Breast epithelium (tissue), 4 donors: Measurements from ENCODE around the gene PRR29. TPM values are rescaled to one million over a fixed set of nuclear protein-coding genes. Genes with fewer than 3 reads are reported as not detected.

Source experiments
- DNase-seq, 2 donors: peaks; one replicate each; pipeline ENCODE4 v3.0.0-alpha.2; 2019; ENCODE audit warnings: low spot score in 2 of 2
- H3K27ac ChIP-seq, 2 donors: fragments of 200-600 bp; sonication (generic) in 1 of 2; one replicate each; pipeline ENCODE4 v1.5.1; 2016 to 2019; ENCODE audit warnings: mild to moderate bottlenecking in 1 of 2
- H3K27me3 ChIP-seq, 2 donors: fragments of 200-600 bp; sonication (generic) in 1 of 2; one replicate each; pipeline versions ENCODE4 v1.5.1 to v1.6.0; 2017 to 2019; ENCODE audit warnings: control low read depth in 1 of 2, mild to moderate bottlenecking in 1 of 2
- H3K36me3 ChIP-seq: fragments of 200-600 bp; one replicate; pipeline ENCODE4 v1.5.1; 2019
- H3K4me1 ChIP-seq, 2 donors: fragments of 200-600 bp; sonication (generic); one replicate each; pipeline ENCODE4 v1.5.1; 2016 to 2019; ENCODE audit warnings: control low read depth in 1 of 2
- H3K4me3 ChIP-seq, 3 donors: fragments of 200-600 bp; sonication (generic); 1 replicate in 2 of 3; 2 replicates in 1 of 3; pipeline ENCODE4 v1.5.1; 2016 to 2019; ENCODE audit warnings: mild to moderate bottlenecking in 3 of 3, moderate library complexity in 2 of 3
- H3K9me3 ChIP-seq, 2 donors: fragments of 200-600 bp; sonication (generic) in 1 of 2; one replicate each; pipeline ENCODE4 v1.5.1; 2016 to 2019; ENCODE audit warnings: control low read depth in 1 of 2
- POLR2A ChIP-seq: fragments of 450-650 bp; IDR thresholded peaks from one replicate; pipeline ENCODE4 v1.6.1; 2016; ENCODE audit warnings: antibody characterized with exemption, mild to moderate bottlenecking, moderate library complexity
- POLR2AphosphoS5 ChIP-seq, 3 donors: sonication (generic); formaldehyde crosslinking; IDR thresholded peaks; one replicate each; pipeline ENCODE4 v1.6.1; 2017; ENCODE audit warnings: antibody characterized with exemption in 3 of 3
- intact Hi-C: fragments of 100-400 bp; cut with DNase I; formaldehyde crosslinking; loops from one replicate; pipeline ENCODE4 v1.15.1; 2023; ENCODE audit warnings: low total_unique reads
- total RNA-seq, 3 donors: library from RNA; depleted of rRNA; stranded (reverse); fragments of >200 nt; gene quantifications; one replicate each; pipeline ENCODE4 v1.1.0, GENCODE V29; 2016
- TF ChIP-seq, protein P1 (sequence below), 3 donors: fragments of 450-650 bp; IDR thresholded peaks; one replicate each; pipeline ENCODE4 v1.5.1; 2016 to 2017; ENCODE audit warnings: antibody characterized with exemption in 3 of 3, mild to moderate bottlenecking in 3 of 3, moderate library complexity in 3 of 3

The PRR29 gene
- total RNA-seq, 3 donors from 2014 or later = 0.15 to 1.3 (median 0.16) TPM

DNA sequence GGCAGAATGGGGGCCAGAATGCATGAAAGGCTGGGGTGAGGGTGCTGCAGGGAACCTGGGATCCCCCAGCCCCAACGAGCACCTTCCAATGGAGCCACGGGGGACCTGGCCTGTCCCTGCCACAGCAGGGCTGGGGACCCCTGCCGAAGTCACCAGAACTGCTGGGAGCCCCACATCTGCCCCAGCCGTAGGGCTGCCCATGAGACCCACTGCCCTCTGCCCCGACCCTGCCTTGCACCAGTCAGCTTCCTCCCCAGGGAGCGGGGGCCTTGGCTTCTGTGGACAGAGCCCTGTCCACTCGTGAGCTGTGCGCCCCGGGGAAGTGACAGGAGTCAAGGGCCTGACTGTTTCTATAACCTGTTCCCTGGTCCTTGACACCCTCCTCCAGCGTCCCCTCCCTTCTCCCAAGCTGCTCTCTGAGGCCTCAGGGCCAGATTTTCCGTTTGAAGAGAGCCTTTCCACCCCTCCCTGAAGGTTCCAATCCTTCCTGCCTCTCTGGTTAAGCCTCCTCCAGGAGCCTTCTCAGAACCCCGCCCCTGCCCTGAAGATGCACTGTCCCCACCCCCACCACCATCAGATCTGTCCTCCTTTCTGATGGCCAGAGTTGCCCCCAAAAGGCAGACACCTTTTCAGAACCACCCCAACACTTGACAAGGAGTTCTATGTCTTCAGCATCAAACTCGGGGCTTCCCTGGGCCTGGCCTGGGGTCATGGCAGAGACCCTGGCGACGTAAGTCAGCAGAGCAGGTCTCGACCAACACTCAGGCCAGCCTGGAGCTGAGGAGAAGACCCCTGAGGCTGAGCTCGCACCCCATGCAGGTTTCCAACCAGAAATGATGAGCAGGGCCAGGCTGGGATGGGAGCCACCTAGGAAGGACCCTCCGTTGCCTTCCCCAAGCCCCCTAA, 10.7 kb upstream of the PRR29 start:
- peaks cover 3 to 9% of the 10 kb centered on the region in 2 donors for H3K4me1 ChIP-seq
- no peaks in the 10 kb centered on the region for H3K36me3 ChIP-seq
- H3K4me3 ChIP-seq = no peak overlapping the region
- no peak for TF ChIP-seq POLR2AphosphoS5 (IDR thresholded peaks at IDR 0.05)
- TF ChIP-seq, protein P1, sequence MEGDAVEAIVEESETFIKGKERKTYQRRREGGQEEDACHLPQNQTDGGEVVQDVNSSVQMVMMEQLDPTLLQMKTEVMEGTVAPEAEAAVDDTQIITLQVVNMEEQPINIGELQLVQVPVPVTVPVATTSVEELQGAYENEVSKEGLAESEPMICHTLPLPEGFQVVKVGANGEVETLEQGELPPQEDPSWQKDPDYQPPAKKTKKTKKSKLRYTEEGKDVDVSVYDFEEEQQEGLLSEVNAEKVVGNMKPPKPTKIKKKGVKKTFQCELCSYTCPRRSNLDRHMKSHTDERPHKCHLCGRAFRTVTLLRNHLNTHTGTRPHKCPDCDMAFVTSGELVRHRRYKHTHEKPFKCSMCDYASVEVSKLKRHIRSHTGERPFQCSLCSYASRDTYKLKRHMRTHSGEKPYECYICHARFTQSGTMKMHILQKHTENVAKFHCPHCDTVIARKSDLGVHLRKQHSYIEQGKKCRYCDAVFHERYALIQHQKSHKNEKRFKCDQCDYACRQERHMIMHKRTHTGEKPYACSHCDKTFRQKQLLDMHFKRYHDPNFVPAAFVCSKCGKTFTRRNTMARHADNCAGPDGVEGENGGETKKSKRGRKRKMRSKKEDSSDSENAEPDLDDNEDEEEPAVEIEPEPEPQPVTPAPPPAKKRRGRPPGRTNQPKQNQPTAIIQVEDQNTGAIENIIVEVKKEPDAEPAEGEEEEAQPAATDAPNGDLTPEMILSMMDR (IDR thresholded peaks at IDR 0.05) = no peak
- no peak for TF ChIP-seq POLR2A
- no peaks in the 10 kb centered on the region for H3K9me3 ChIP-seq
- intact Hi-C loops = no loop called here
- no peak for DNase-seq
- peak overlapping the region in 1 of 2 donors; percentile 39 for H3K27ac ChIP-seq
- peaks cover 0 to 7% of the 10 kb centered on the region in 2 donors for H3K27me3 ChIP-seq

DNA sequence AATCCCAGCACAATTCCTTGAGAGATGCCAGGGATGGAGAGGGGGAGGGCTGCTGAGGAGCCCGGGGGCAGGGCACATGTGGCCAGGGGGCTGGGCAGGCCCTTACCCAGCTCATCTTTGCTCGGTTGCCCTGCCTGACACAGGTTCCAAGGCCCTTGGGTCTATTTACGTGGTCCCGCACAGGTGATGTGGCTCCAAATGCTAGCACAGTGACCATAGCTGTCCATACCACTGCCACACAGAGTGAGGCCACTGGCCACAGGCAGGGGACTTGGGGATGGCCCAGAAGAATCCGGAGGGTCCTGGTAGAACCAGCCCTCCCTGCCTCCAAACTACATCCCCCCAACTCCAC, 10.0 kb upstream of the PRR29 start:
- H3K4me1 ChIP-seq = peaks cover 3 to 9% of the 10 kb centered on the region in 2 donors
- intact Hi-C loops = no loop called here
- H3K36me3 ChIP-seq = no peaks in the 10 kb centered on the region
- no peak overlapping the region for H3K4me3 ChIP-seq
- H3K27ac ChIP-seq = peak overlapping the region in 1 of 2 donors; percentile 39
- DNase-seq = no peak
- peaks cover 0 to 7% of the 10 kb centered on the region in 2 donors for H3K27me3 ChIP-seq
- H3K9me3 ChIP-seq = no peaks in the 10 kb centered on the region
- TF ChIP-seq, protein P1 (IDR thresholded peaks at IDR 0.05) = no peak
- TF ChIP-seq POLR2AphosphoS5 (IDR thresholded peaks at IDR 0.05) (no peak), POLR2A (no peak)

DNA sequence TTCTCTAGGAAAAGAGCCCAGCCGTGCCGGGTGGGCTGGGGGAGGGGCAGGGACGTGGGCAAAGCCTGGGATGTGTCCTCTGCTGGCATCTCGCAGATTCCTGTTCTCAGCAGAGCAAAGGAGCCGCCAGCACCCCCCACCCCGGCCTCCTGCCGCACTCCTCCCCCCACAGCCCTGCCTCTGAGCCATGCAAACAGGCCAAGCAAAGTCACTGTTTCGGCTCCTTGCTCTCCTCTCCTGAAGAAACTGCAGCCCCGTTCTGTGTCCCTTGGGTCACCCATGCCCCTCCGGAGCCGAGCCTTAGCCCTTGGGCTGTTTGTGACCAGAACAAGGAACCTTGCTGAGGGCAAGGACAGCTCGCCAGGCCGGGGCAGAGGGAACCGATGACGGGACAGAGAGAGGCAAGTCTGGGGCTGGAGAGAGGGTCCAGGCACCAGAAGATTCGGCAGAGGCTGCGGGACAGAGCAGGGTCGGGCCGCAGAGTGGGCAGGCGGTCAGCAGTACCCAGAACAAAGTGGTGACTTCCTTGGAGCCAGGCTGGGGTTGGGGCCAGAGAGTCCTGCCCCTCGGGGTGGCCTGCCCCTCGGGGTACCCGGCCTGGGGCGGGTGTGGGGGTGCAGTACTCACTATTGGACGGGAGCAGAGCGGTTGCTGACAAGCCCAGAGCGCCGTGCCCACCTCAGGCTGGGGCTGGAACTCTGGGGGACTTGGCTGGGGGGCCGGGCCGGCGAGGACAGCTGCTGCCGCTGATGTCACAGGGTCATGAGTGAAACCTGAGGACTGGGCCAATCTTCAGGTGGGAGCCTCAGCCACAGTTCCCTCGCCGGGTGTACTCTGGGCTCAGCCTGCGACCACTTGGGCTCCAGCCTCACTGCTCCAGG, 9.2 kb upstream of the PRR29 start:
- peak overlapping the region in 1 of 3 donors; percentile 25 for H3K4me3 ChIP-seq
- TF ChIP-seq POLR2A (no peak), POLR2AphosphoS5 (IDR thresholded peaks at IDR 0.05) (no peak)
- TF ChIP-seq, protein P1 (IDR thresholded peaks at IDR 0.05) = no peak
- H3K9me3 ChIP-seq = no peaks in the 10 kb centered on the region
- H3K27ac ChIP-seq = peak overlapping the region in 1 of 2 donors; percentile 25
- H3K4me1 ChIP-seq = peaks cover 3 to 9% of the 10 kb centered on the region in 2 donors
- H3K27me3 ChIP-seq = peaks cover 0 to 7% of the 10 kb centered on the region in 2 donors
- H3K36me3 ChIP-seq = no peaks in the 10 kb centered on the region
- DNase-seq = no peak
- intact Hi-C loops = no loop called here

DNA sequence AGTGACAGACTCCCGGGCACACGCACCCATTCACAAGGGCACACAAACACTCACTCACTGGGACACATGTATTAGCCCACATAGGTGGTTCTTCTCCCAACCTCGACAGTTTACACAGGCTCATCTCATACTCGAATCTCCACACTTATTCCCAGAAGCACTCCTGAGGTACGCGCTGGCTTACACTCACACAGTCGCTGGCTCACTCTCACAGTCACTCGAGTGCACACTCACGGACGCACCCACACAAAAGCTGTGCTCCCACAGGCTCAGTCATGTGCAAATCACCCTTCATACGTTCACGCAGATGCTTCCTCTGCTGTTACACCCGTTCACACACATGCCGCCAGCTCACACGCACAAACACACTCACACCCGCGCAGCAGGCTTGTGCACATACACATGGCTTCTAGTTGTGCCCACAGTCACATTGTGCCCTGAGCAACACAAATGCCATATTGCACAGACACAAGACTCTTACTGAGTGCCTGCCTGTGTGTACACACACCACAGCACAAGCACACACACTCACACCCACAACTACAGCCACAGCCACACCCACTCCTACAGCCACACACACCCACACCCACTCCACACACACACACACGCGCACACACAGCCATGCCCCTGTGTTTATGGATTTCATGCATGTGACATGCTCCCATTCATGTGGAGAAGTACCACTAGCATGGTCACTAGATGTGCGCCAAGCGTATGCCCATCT, 8.4 kb upstream of the PRR29 start:
- Histone ChIP-seq H3K27ac (no peak overlapping the region), H3K4me3 (no peak overlapping the region), H3K27me3 (peaks cover 0 to 7% of the 10 kb centered on the region in 2 donors), H3K36me3 (no peaks in the 10 kb centered on the region), H3K4me1 (peaks cover under 1 to 9% of the 10 kb centered on the region in 2 donors), H3K9me3 (no peaks in the 10 kb centered on the region)
- intact Hi-C loops = no loop called here
- DNase-seq = no peak
- no peak for TF ChIP-seq POLR2A
- TF ChIP-seq POLR2AphosphoS5 (IDR thresholded peaks at IDR 0.05) = no peak
- TF ChIP-seq, protein P1 (IDR thresholded peaks at IDR 0.05) = no peak
